Gastrocnemius medialis (tissue), 4 donors: ENCODE data around the gene ETV6.

Experiments used
- CTCF ChIP-seq, 5 experiments: fragments of 450-650 bp in 3 of 5; fragments of 200-600 bp in 2 of 5; sonication (generic) in 2 of 5; IDR thresholded peaks in 4 of 5; conservative IDR thresholded peaks in 1 of 5; 1 replicate in 4 of 5; 2 replicates in 1 of 5; pipeline ENCODE4 v1.5.1; 2016 to 2019; ENCODE audit warnings: antibody characterized with exemption in 5 of 5, mild to moderate bottlenecking in 3 of 5, moderate library complexity in 3 of 5
- POLR2A ChIP-seq, 2 donors: fragments of 450-650 bp; IDR thresholded peaks; one replicate each; pipeline ENCODE4 v1.6.1; 2017; ENCODE audit warnings: antibody characterized with exemption in 2 of 2, mild to moderate bottlenecking in 2 of 2, moderate library complexity in 2 of 2

DNA sequence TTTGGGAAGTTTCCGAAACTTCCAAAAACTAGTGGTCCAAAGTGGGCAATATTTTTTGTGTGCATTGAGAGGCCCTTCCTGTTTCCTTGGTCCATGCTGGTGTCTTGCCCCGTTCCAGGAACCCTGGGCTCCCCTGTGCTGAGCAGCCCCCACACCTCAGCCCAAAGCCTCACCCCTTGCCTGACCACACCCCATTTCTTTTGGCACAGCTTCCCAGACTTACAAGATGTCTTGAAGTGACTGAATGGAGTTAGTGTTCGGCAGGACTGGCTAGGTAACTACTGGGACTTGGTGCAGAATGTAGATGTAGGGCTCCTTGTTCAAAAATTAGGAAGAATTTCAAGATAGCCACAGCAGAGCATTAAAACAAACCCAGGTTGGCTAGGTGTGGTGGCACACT, 68.6 kb downstream of the ETV6 start:
- TF ChIP-seq POLR2A (IDR thresholded peaks at IDR 0.05): no peak
- no peak for TF ChIP-seq CTCF (IDR thresholded peaks at IDR 0.05 in 4 of 5, conservative IDR thresholded peaks at IDR 0.05 in 1 of 5)
